SK-N-SH (cell line): ENCODE data around the gene TACC2.

Experiments used
- CHD2 ChIP-seq: fragments of 150-350 bp; IDR thresholded peaks from 2 replicates; pipeline ENCODE4 v1.6.1; 2018; ENCODE audit warnings: low read length; ENCODE audit not compliant: partially characterized antibody
- CTCF ChIP-seq: fragments of 200-600 bp; sonication (generic); IDR thresholded peaks from 2 replicates; pipeline ENCODE4 v1.6.1; 2017; ENCODE audit warnings: antibody characterized with exemption, mild to moderate bottlenecking, moderate library complexity
- ELF1 ChIP-seq: IDR thresholded peaks from 2 replicates; pipeline ENCODE4 v1.4.0; 2012
- EP300 ChIP-seq, 2 experiments: IDR thresholded peaks; 2 replicates each; pipeline versions ENCODE4 v1.4.0 to v1.6.1; 2012; ENCODE audit warnings: borderline replicate concordance in 1 of 2, low read depth in 1 of 2, low read length in 1 of 2
- FOXM1 ChIP-seq: IDR thresholded peaks from 2 replicates; pipeline ENCODE4 v1.4.0; 2012; ENCODE audit warnings: low read depth, mild to moderate bottlenecking
- JUND ChIP-seq: IDR thresholded peaks from 2 replicates; pipeline ENCODE4 v1.4.0; 2012
- MAX ChIP-seq: IDR thresholded peaks from 2 replicates; pipeline ENCODE4 v1.4.0; 2012; ENCODE audit warnings: low read depth
- MXI1 ChIP-seq: IDR thresholded peaks from 2 replicates; pipeline ENCODE4 v1.6.1; 2012; ENCODE audit warnings: mild to moderate bottlenecking, low read depth, low read length, improper control_type of control experiment
- POLR2AphosphoS5 ChIP-seq: IDR thresholded peaks from 2 replicates; pipeline ENCODE4 v1.6.1; 2012; ENCODE audit warnings: low read depth, low read length
- RAD21 ChIP-seq: IDR thresholded peaks from 2 replicates; pipeline ENCODE4 v1.6.1; 2012; ENCODE audit warnings: mild to moderate bottlenecking, low read length
- RFX5 ChIP-seq: IDR thresholded peaks from 2 replicates; pipeline ENCODE4 v1.6.1; 2012; ENCODE audit warnings: mild to moderate bottlenecking, improper control_type of control experiment, low read length
- YY1 ChIP-seq: IDR thresholded peaks from 2 replicates; pipeline ENCODE4 v1.4.0; 2012; ENCODE audit warnings: low read depth, mild to moderate bottlenecking
- ZBTB33 ChIP-seq: IDR thresholded peaks from 2 replicates; pipeline ENCODE4 v1.4.0; 2012; ENCODE audit warnings: low read depth, borderline replicate concordance

- TF ChIP-seq ZBTB33 (no peak), JUND (no peak), MAX (no peak), CTCF (no peak), RAD21 (no peak), RFX5 (no peak), EP300 (IDR thresholded peaks at IDR 0.05; ENCODE audit: borderline replicate concordance in 1 of 2, low read depth in 1 of 2, low read length in 1 of 2) (no peak), POLR2AphosphoS5 (no peak), ELF1 (no peak), FOXM1 (no peak), YY1 (no peak), MXI1 (no peak), CHD2 (no peak)
These were observed 30.5 kb downstream of the TACC2 start for GRCh38 chr10:122019414-122019975.
